Measurements from ENCODE around the gene PDE4B. TPM values are rescaled to one million over a fixed set of nuclear protein-coding genes. Genes with fewer than 3 reads are reported as not detected.

PDE4B gene
- total and polyA plus RNA-seq, 2 of the 13 experiments (the other 11 are each of a cell fraction or from before 2014, with no cell fraction given) = not detected

- TF ChIP-seq PATZ1 (CRISPR knock-in tag; IDR thresholded peaks at IDR 0.05) (no peak), ZNF260 (CRISPR knock-in tag; IDR thresholded peaks at IDR 0.05; ENCODE audit: borderline replicate concordance, low read depth) (no peak)
Measured at GRCh38 chr1:66160719-66161118, 368.0 kb downstream of the PDE4B start (continued).

GRCh38 chr1:66166753-66167152 is 374.1 kb downstream of the PDE4B start:
- intact Hi-C loops (cut with micrococcal nuclease; ENCODE audit: unreplicated experiment) (no loop called here), in situ Hi-C loops (cut with HindIII; ENCODE audit: extremely low pct_ligation_motif_present, low pct_unique_long_range_greater_than_20kb) (no loop called here)
- TF ChIP-seq PCBP1 (IDR thresholded peaks at IDR 0.05; ENCODE audit: borderline replicate concordance, low read depth, low read length) = no peak
- no peak for TF ChIP-seq KDM4B (CRISPR knock-in tag; IDR thresholded peaks at IDR 0.05)
- no peak for TF ChIP-seq ZNF34 (CRISPR knock-in tag; IDR thresholded peaks at IDR 0.05; ENCODE audit: borderline replicate concordance)
- POLR2A ChIA-PET = no interaction called here
- DNase-seq (ENCODE audit: low spot score) (no peak), FAIRE-seq (no peak), ATAC-seq (no peak)
- no peak overlapping the region for H3K4me2 ChIP-seq (ENCODE audit: low read depth, low read length)
- H3K36me3 ChIP-seq (replicated peaks in 1 of 2; ENCODE audit: control insufficient read depth in 1 of 2, insufficient read depth in 2 of 2, low read length in 2 of 2) = no peaks in the 10 kb centered on the region
- no peaks in the 10 kb centered on the region for H3K9me3 ChIP-seq (ENCODE audit: low read length)
- no peak overlapping the region for H3K4me3 ChIP-seq (replicated peaks in 1 of 3; ENCODE audit: insufficient read depth in 1 of 3, low read depth in 2 of 3, low read length in 3 of 3)
- no TSS peak for BruUV-seq (replicated peaks)
- no peak overlapping the region for H2AFZ ChIP-seq (ENCODE audit: low read length)
- H3K79me2 ChIP-seq (ENCODE audit: insufficient read depth, low read length) = no peaks in the 10 kb centered on the region
- H3K27ac ChIP-seq (ENCODE audit: extremely low read length, insufficient read depth, low read length) = no peak overlapping the region
- H3K27me3 ChIP-seq (ENCODE audit: control insufficient read depth in 1 of 2, insufficient read depth in 2 of 2, low read length in 2 of 2) = no peaks in the 10 kb centered on the region
- H3K9ac ChIP-seq (ENCODE audit: insufficient read depth, low read depth, low read length) = no peak overlapping the region
- H3K4me1 ChIP-seq (ENCODE audit: insufficient read depth, low read length) = no peaks in the 10 kb centered on the region
- WGBS (ENCODE audit: low lambda C conversion rate) = 23% methylated on average over 3 of the region's 3 CpGs
- CTCF ChIA-PET (ENCODE audit: low intra/inter-chr PET ratio, low total read pairs) = no interaction called here
- H4K20me1 ChIP-seq (ENCODE audit: insufficient read depth, low read length) = no peaks in the 10 kb centered on the region

- H3K4me1 ChIP-seq (ENCODE audit: insufficient read depth, low read length) = no peaks in the 10 kb centered on the region
- H2AFZ ChIP-seq (ENCODE audit: low read length) = no peak overlapping the region
- no peaks in the 10 kb centered on the region for H4K20me1 ChIP-seq (ENCODE audit: insufficient read depth, low read length)
- ChIA-PET CTCF (ENCODE audit: low intra/inter-chr PET ratio, low total read pairs) (no interaction called here), POLR2A (no interaction called here)
- ATAC-seq (no peak), FAIRE-seq (no peak), DNase-seq (ENCODE audit: low spot score) (no peak)
- H3K4me2 ChIP-seq (ENCODE audit: low read depth, low read length) = no peak overlapping the region
- no peak overlapping the region for H3K4me3 ChIP-seq (replicated peaks in 1 of 3; ENCODE audit: insufficient read depth in 1 of 3, low read depth in 2 of 3, low read length in 3 of 3)
- no peaks in the 10 kb centered on the region for H3K79me2 ChIP-seq (ENCODE audit: insufficient read depth, low read length)
- no peak overlapping the region for H3K9ac ChIP-seq (ENCODE audit: insufficient read depth, low read depth, low read length)
- BruUV-seq (replicated peaks) = no TSS peak
- no peak overlapping the region for H3K27ac ChIP-seq (ENCODE audit: extremely low read length, insufficient read depth, low read length)
- H3K9me3 ChIP-seq (ENCODE audit: low read length) = no peaks in the 10 kb centered on the region
- in situ Hi-C loops (cut with HindIII; ENCODE audit: extremely low pct_ligation_motif_present, low pct_unique_long_range_greater_than_20kb) (no loop called here), intact Hi-C loops (cut with micrococcal nuclease; ENCODE audit: unreplicated experiment) (no loop called here)
- no peaks in the 10 kb centered on the region for H3K27me3 ChIP-seq (ENCODE audit: control insufficient read depth in 1 of 2, insufficient read depth in 2 of 2, low read length in 2 of 2)
- no peaks in the 10 kb centered on the region for H3K36me3 ChIP-seq (replicated peaks in 1 of 2; ENCODE audit: control insufficient read depth in 1 of 2, insufficient read depth in 2 of 2, low read length in 2 of 2)
- no peak for TF ChIP-seq IRF1 (CRISPR knock-in tag; IDR thresholded peaks at IDR 0.05; ENCODE audit: low read depth)
- TF ChIP-seq CENPBD1 (CRISPR knock-in tag; IDR thresholded peaks at IDR 0.05; ENCODE audit: borderline replicate concordance, low read depth) = no peak
- TF ChIP-seq ZNF414 (CRISPR knock-in tag; IDR thresholded peaks at IDR 0.05) = no peak
- TF ChIP-seq ATRX (CRISPR knock-in tag; IDR thresholded peaks at IDR 0.05; ENCODE audit: borderline replicate concordance) = no peak
- no peak for TF ChIP-seq TBL1XR1 (IDR thresholded peaks at IDR 0.05; ENCODE audit: borderline replicate concordance, low read length, partially characterized antibody)
- TF ChIP-seq NONO (IDR thresholded peaks at IDR 0.05) = no peak
- no peak for TF ChIP-seq NONO (CRISPR knock-in tag; conservative IDR thresholded peaks at IDR 0.05)
- no peak for TF ChIP-seq ZNF691 (CRISPR knock-in tag; IDR thresholded peaks at IDR 0.05; ENCODE audit: borderline replicate concordance, low read depth)
Measured at GRCh38 chr1:66167267-66167666, 374.6 kb downstream of the PDE4B start.

Data from HepG2 (cell line).